HG03342 (cell line): ENCODE data around the gene CDR2L.
"Not testable (repeated sequence)": the region's sequence is repeated elsewhere in the genome, so short reads cannot be mapped to it uniquely, and the experiment has no call there.

Experiments used
- ATAC-seq: cut with Tn5 transposase; IDR thresholded peaks from one replicate; pipeline ENCODE4 v1.9.1; 2021; ENCODE audit warnings: mild to moderate bottlenecking, moderate library complexity; ENCODE audit not compliant: unreplicated experiment

The CDR2L gene

DNA sequence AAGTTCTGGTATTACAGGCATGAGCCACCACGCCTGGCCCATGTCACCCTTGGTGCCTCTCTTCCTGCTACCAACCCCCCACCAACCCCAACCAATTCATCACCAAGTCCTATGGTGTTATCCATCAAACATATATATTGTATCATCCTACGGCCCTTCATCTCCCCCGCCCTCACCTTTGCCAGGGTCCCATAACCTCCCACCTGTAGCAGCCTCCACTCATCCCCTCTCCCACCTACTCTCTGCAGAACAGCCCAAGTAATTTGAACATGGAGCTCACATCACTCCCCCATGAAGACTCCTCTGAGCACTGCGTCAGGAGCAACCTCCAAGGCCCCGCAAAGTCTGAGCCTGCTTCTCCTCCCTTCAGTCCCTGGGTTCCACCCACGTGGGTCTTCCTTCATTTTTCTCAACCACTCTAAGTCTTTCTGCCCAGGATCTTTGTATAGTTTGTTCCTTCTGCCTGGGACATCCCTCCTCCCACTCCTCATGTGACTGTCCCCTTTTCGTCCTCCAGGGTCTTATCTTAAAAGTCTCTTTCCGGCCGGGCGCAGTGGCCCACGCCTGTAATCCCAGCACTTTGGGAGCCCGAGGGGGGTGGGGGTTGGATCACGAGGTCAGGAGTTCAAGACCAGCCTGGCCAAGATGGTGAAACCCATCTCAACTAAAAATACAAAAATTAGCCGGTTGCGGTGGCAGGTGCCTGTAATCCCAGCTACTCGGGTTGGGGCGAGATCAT is 7.9 kb upstream of the CDR2L start:
- ATAC-seq, result no peak

DNA sequence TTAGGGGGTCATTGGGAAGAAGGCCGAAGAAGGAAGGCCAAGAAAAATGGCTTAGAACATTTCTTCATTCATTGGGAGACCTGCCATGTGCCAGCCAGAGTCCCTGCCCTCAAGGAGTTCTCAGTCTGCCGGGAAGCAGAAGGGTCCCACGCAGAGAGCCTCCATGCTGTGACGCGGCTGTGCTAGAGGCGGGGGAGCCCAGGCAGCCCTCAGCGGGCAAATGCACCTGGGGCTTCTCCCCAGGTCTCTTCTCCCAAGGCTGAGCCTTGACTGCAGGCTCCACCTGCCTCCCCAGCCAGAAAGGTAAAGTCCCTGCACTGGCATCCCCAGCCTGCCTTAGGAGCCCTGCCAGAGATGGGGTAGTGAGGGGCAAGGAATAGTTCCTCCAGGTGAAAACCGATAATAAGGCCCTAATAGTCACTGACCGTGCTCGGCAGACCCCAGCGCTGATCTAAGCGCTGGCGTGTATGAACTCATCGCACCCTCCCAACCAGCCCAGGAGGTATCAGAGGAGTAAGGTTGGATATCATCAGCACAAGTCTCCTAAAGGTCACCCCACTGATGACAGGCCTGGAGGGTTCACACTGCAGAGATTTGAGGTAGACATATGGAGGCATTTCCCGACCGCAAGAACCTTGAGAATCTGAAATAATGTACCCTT is 6.0 kb upstream of the CDR2L start:
- no peak for ATAC-seq

DNA sequence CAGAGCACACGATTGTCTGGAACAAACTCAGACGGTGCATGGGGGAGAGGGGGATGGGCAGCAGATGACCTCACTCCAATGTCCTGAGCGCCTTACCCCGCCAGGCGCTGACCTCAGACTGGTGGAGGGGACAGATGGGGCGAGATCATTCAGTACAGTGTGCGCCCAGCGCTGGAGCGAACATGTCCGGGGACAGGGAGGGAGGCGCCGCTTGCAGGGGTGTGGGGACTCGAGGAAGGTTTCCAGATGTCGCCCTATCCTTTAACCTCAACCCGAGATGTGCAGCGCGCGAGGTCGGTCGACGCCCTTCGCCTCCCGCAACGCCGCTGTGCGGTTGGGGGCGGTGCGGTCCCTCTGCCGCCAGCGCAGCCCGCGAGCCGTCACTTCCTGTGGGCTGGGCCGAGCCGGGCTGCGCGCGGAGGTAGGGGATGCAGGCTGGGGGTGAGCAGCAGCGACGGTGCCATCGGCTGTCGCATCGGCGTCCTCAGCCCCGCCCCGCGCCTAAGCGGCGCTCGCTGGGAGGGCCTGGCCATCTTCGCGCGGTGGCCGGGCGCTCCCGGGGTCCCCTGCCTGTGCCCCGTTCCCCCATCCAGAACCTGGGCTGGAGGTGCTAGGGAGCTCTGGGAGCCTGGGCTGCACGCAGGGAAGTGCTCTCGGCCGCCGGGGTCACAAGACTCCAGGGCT is 5.3 kb upstream of the CDR2L start:
- no peak for ATAC-seq

DNA sequence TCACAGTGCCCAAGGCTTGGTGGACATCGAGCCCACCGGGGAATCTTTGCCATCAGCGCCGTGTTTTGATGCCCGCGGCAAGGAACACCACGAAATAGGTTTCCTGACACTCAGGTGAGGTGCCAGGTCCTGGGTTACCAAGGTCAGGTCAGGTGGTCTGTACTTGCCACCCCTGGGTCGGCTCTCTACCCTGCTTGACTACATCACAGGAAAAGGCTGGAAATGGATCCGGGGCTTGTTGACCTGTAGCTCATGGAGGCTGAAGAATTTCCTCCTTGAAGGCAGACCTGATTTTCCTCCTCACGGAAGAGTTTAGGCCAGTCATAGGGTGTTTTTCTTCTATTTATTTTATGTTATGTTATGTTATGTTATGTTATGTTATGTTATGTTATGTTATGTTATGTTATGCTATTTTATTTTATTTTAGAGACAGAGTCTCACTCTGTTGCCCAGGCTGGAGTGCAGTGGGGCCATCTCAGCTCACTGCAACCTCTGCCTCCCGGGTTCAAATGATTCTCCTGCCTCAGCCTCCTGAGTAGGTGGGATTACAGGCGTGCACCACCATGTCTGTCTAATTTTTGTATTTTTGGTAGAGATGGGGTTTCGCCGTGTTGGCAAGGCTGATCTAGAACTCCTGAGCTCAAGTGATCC is 4.6 kb upstream of the CDR2L start:
- not testable (repeated sequence) for ATAC-seq

DNA sequence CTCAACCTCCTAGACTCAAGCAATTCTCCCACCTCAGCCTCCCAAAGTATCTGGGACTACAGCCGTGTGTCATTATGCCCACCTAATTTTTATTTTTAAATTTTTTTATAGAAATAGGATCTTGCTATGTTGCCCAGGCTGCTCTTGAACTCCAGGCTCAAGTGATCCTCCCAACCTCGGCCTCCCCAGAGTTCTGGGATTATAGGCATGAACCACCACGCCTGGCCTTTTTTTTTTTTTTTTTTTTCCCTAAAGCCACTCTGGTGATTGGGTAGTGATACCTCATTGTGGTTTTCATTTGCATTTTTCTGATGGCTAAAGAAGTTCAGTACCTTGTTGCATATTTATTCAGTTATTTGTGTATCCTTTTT is 1.2 kb upstream of the CDR2L start:
- no peak for ATAC-seq

DNA sequence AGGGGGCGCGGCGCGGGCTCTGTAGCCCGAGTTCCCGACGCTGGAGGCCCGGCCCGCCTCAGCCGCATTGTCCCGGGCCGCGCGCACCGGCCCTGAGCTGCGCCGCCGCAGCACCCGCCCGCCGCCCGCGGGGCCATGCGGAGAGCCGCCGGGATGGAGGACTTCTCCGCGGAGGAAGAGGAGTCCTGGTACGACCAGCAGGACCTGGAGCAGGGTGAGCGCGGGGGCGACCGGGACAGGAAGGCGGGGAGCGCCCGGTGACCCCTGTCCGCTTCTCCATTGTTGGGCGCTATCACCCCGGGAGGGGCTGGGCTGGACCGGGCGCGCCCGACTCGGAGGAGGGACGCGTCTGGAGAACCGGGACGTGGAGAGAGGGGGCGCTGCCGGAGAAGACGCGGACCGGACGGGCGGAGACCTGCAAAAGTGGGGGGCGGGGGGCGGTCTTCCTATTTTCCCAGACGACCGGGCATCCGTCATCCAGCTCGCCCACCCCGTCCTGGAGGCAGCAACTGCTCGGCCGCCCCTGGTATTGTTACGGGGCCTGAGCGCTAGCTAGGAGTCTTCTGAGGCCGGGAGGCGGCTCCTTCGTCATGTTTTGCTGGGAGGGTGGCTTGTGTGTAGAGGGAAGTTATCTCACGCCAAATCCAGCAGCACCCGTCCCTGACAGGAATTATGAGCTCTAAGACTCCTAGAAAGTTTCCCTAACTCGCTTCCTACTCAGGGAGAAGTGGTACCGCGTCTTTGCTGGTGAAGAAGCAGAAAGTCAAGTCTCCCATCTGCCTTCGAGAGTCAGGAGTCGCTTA is 678 bp downstream of the CDR2L start:
- ATAC-seq, result peak; percentile 25

DNA sequence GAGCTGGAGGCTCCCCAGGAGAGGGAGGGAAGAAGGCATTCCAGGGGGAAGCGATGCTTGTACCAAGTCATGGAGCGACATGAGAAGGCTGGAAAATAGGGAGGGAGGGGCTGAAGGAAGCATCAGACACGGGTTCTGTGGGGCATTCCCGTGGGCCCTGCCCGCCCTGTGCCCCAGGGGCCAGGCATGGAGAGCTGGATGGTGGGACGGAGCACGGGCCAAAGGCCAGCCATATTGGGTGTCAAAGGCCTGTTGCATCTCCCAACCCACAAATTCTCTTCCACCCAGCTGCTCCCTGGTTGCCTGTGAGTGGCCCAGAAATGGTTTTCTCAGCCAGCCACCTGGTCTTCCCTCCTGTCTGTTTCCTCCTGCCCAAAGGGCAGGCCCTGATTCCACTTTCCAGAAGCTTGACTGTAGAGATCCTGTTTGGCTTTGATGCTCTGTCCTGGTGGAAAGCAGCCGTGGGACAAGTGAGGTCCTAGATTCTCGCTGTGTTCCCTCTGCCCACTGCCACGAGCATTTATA is 3.2 kb downstream of the CDR2L start:
- no peak for ATAC-seq

DNA sequence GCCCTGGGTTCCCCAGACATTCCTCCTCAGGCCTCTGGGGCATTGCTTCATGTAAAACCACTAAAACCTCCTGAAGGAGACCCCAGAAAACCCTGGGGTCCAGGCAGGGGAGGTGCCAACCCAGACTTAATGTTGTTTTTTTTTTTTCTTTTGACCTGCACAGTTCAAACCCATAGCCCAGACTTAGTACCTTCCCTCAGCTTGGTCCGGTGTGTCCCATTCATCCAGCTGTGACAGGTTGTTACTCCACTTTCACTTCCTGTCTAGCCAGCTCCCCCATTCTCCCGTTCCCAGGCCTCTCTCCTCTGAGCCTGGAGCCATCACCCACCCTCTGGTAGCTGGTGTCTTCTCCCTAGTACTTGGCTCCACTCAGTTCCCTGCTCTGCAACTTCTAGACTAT is 4.8 kb downstream of the CDR2L start:
- ATAC-seq, result no peak

DNA sequence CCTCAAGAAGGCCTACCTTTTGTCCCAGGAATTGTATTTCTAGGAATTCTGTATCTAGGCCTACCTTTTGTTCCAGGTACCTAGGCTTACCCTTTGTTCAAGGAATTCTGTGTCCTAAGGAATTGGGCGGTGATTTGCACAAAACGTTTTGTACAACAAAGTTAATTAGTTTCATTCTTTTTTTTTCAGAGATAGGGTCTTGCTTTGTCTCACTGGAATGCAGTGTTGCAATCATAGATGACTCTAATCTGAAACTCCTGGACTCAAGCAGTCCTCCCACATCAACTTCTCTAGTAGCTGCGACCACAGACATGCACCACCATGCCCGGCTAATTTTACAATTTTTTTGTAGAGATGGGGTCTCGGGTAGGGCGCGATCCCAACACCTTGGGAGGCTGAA is 7.0 kb downstream of the CDR2L start:
- ATAC-seq, result no peak

DNA sequence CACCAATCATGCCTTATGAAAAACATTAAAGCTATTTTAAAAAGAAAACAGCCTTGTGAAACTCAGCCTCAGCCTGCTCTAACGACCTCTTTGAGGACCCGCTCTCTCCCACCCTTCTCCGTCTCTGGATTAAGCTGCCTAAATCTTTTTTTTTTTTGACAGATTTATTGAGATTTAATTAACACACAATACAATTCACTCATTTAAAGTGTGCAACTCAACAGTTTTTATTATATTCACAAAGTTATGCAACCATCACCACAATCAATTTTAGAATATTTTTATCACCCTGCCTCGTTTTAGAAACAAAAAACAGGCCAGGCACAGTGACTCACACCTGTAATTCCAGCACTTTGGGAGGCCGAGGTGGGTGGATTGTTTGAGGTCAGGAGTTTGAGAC is 8.4 kb downstream of the CDR2L start:
- ATAC-seq, result no peak

DNA sequence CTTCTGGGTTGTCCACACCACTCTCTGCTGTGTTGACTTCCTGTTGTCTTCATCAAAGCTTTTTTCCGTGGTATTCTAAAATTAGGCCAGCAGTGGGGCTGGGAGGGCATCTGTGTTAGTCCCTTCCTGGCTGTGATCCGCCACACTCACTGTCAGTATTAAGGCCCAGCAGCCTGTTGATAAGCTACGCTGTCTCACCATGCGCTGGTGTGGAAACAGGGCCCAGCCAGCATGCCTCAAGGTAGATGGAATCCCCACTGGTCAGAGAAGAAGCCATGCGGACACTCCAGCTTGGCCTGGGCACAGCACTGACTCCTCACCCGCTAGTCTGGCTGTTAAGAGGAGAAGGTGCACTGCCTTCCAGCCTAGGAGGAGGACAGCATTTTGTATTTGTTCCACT is 11.4 kb downstream of the CDR2L start:
- ATAC-seq, result no peak

DNA sequence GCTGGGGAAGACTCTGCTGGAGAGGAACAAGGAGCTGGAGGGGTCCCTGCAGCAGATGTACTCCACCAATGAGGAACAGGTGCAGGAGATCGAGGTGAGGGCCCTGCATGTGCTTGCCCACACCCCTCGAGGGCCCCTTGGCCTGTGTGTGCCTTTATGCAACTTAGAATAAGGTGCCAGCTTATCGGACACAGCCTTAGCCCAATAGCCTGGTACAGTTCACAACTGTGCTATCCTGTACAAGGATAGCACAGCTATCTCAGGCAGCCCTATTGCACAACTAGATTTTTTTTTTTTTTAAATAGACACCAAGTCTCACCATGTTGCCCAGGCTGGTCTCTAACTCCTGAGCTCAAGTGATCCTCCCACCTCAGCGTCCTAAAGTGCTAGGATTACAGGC is 12.1 kb downstream of the CDR2L start:
- ATAC-seq, result no peak

DNA sequence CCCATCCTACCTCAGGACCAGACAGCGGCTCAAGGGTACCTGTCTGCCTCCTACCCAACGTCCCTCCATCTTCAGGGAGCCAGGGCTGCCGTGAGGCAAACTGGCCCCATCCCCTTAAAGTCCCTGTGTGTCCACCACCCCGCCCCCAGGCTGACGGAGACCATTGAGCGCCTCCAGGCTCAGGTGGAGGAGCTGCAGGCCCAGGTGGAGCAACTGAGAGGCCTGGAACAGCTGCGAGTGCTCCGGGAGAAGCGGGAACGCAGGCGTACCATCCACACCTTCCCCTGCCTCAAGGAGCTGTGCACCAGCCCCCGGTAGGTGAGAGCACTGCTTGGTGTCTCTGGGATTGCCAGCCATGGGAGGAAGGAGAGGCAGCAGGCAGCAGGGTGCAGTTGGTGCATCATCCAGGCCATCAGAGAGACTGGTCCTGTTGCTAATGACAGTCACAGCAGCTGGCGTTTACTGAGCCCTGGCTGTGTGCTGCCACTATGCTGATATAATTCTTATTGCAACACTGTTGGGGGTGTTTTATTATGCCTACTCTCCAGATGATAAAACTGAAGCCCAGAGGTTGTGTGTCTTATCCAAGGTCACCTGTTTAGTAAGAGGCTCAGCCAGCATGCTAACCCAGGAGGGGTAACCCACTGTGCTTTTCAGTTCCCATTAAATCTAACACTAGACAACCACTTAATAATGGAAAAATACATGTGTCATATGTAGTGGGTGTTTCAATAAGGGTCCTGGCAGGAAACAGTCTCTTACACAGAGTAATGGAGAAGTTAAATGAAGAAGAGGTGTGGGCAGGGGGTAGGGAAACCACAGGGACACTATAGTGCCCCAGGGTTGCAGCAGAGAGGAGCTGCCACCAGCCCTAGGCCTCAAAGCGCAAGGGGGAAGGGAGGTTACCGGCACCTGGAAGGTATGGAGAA is 14.7 kb downstream of the CDR2L start:
- ATAC-seq, result no peak

DNA sequence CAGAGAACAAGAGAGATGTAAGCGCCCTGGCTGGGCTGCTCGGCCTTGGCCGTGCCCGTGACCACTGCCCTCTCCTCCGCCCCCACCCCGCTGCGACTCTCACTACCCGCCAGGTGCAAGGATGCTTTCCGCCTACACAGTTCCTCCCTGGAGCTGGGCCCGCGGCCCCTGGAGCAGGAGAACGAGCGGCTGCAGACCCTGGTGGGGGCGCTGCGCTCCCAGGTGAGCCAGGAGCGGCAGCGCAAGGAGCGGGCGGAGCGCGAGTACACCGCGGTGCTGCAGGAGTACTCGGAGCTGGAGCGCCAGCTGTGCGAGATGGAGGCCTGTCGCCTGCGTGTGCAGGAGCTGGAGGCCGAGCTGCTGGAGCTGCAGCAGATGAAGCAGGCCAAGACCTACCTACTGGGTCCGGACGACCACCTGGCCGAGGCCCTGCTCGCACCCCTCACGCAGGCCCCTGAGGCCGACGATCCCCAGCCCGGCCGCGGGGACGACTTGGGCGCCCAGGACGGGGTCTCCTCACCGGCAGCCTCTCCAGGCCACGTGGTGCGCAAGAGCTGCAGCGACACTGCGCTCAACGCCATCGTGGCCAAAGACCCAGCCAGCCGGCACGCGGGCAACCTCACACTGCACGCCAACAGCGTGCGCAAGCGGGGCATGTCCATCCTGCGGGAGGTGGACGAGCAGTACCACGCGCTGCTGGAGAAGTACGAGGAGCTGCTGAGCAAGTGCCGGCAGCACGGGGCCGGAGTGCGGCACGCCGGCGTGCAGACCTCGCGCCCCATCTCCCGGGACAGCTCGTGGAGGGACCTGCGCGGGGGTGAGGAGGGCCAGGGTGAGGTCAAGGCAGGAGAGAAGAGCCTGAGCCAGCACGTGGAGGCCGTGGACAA is 15.9 kb downstream of the CDR2L start:
- no peak for ATAC-seq

DNA sequence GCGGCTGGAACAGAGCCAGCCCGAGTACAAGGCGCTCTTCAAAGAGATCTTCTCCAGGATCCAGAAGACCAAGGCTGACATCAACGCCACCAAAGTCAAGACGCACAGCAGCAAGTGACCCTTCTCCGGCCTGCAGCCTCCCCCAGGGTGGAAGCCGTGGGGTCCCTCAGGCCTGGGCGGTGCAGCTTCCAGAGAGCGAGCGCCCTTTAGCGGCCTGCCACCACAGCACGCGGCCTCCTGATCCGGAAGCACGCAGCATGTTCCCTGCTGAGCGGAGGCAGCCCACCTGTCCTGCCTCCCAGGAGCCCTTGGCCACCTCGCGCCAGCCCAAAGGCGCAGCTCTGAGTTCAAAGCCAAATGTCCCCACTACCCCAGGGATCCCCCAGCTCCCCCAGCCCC is 16.5 kb downstream of the CDR2L start:
- no peak for ATAC-seq

DNA sequence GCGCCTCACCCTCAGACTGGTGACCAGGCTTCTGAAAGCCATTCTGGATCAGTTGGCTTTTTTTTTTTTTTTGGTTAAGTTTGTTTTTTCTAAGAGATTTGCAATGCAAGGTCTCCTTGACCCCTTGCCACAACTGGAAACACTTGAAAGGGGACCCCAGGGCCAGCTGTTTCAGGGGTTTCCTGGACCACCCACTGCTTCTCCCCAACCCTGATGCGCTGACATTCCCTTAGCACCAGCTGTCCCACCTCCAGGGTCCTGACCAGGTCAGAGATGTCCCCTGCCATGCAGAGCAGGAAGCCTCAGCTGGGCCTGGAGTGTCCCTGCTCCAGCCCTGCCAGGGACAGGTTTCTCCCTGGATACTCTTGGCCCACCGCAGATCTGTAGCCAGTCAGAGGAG is 16.9 kb downstream of the CDR2L start:
- ATAC-seq, result no peak

DNA sequence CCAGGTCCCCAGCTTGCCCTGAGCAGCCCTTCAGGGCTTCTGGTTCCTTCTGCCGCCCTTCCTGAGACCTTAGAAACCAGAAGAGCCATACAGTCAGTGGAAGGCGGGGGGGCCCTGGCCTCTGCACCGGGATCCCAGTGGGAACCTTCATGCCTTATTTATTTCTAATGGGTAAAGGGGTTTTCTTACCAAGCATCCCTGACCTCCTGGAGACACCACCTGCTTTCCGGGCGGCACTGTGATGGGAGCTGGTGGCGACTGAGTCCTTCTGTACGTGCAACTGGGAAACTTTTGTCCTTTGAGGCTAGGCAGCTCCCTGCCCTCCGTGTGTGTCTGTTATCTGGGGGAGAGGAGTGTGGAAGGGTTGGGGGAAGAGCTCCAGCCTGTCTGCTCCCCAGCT is 17.9 kb downstream of the CDR2L start:
- ATAC-seq, result no peak

DNA sequence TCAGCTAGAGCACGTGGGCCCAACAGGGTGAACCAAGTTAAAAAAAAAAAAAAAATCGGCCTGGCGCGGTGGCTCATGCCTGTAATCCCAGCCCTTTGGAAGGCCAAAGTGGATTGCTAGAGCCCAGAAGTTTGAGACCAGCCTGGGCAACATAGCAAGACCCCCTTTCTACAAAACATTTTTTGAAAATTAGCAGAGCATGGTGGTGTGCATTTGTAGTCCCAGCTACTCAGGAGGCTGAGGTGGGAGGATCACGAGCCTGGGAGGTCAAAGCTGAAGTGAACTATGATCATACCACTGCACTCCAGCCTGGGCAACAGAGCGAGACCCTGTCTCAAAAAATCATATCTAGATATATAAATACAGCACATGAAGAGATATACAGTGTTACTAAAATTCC is 18.7 kb downstream of the CDR2L start:
- ATAC-seq, result not testable (repeated sequence)

DNA sequence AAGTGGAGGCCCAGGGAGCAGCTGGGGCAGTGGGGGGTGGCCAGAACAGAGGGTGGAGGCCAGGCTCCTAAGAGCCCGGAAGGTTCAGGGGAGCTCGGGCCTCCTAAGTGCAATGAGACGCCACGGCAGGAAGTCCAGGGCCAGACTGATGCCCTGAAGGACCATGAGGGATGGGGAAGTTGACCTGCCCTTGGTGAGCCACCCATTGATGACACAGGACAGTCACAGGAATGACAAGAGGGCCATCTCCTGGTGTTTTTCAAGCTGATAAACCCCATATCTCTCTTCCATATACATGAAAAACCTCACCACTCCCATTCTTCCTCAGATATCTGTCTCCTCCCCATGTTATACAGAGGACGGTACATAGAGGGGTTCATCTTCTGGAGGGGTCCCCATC is 19.2 kb downstream of the CDR2L start:
- no peak for ATAC-seq
